Prostate gland (tissue), 2 donors: ENCODE data around the gene ATP1B2.

Experiments
- CTCF ChIP-seq, 4 experiments: fragments of 200-600 bp in 2 of 4; fragments of 450-650 bp in 2 of 4; sonication (generic) in 2 of 4; IDR thresholded peaks; 1 replicate in 3 of 4; 2 replicates in 1 of 4; pipeline ENCODE4 v1.5.1; 2016 to 2019; ENCODE audit warnings: antibody characterized with exemption in 4 of 4, mild to moderate bottlenecking in 2 of 4, moderate library complexity in 2 of 4
- POLR2A ChIP-seq: fragments of 450-650 bp; IDR thresholded peaks from one replicate; pipeline ENCODE4 v1.6.1; 2016; ENCODE audit warnings: antibody characterized with exemption, mild to moderate bottlenecking

GRCh38 chr17:7687908-7688807 is 37.4 kb downstream of the ATP1B2 start, which contains the start of gene WRAP53:
- peak; percentile 90 to 100 (median 100) for TF ChIP-seq CTCF (IDR thresholded peaks at IDR 0.05)
- peak; percentile 23 for TF ChIP-seq POLR2A
